Measurements from ENCODE around the gene RNF10. TPM values are rescaled to one million over a fixed set of nuclear protein-coding genes. Genes with fewer than 3 reads are reported as not detected.
A peak's percentile ranks its signal among the peaks of the same experiment; 100 is the strongest.

The RNF10 gene
- total RNA-seq, 6 experiments from 2014 or later = 145 to 203 (median 158) TPM

DNA sequence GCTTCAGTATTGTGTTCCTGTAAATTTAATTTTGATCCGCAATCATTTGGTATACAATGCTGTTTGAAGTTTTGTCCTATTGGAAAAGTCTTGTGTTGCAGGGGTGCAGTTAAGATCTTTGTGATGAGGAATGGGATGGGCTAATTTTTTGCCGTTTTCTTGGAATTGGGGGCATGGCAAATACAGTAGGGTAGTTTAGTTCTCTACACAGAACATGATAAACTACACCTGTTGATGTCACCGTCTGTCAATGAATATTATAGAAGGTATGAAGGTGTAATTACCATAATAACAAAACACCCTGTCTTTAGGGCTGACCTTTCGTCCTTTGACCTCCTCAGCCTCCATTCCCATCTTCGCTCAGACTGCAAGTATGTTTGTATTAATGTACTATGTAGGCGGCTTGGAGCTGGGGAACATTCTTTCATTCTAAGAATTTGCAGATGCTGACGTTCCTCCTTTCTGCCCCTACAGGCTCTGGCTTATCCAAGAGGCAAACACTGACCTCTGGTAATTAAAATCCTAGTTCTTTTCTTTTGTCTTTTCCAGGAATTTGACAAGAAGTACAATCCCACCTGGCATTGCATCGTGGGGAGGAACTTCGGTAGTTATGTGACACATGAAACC lies 36.5 kb upstream of the RNF10 start:
- H3K9me3 Mint-ChIP-seq = no peaks in the 10 kb centered on the region
- TF ChIP-seq, protein P1, sequence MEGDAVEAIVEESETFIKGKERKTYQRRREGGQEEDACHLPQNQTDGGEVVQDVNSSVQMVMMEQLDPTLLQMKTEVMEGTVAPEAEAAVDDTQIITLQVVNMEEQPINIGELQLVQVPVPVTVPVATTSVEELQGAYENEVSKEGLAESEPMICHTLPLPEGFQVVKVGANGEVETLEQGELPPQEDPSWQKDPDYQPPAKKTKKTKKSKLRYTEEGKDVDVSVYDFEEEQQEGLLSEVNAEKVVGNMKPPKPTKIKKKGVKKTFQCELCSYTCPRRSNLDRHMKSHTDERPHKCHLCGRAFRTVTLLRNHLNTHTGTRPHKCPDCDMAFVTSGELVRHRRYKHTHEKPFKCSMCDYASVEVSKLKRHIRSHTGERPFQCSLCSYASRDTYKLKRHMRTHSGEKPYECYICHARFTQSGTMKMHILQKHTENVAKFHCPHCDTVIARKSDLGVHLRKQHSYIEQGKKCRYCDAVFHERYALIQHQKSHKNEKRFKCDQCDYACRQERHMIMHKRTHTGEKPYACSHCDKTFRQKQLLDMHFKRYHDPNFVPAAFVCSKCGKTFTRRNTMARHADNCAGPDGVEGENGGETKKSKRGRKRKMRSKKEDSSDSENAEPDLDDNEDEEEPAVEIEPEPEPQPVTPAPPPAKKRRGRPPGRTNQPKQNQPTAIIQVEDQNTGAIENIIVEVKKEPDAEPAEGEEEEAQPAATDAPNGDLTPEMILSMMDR (IDR thresholded peaks at IDR 0.05) = no peak
- DNase-seq = peak; percentile 5
- H3K36me3 Mint-ChIP-seq (ENCODE audit: low read depth) = peaks cover 32% of the 10 kb centered on the region
- peak overlapping the region; percentile 89 for H3K4me3 Mint-ChIP-seq
- H3K27me3 Mint-ChIP-seq (ENCODE audit: insufficient read depth) = peaks cover 2% of the 10 kb centered on the region; the same call in 1 of the 2 replicates
- peaks cover 37% of the 10 kb centered on the region for H3K4me1 Mint-ChIP-seq (ENCODE audit: low read depth)
- H3K27ac Mint-ChIP-seq = peak overlapping the region; percentile 75

DNA sequence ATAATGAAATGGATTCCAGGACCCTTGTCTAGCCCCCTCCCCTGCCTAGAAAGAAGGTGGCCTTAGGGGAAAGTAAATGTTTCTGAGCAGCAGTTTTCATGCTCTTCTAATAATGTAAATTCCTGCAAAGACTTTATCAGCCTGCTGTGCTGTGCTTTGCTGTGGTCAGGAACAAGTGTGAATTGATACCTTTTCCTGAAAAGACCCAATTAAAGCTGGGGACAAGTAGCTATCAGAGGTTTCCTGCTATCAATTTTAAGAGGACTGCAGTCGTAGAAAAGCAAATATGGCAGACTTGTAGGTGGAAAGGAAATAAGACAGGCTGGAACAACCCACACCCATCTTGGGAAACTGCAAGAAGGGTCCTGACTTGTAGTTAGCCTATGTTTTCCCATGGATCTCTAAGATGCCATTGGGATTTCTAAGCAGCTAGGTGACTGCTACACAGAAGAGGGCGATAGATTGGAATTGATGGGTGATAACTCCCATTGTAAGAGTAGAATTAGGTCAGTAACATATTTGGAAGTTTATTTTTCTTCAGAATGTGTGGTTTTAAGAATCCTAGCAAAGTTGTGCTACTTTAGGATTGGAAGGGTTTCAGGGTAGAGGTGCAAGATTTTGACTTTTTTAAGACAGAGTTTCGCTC lies 35.2 kb upstream of the RNF10 start:
- H3K4me3 Mint-ChIP-seq = peak overlapping the region; percentile 1; the same call in 1 of the 2 replicates
- peaks cover 2% of the 10 kb centered on the region; the same call in 1 of the 2 replicates for H3K27me3 Mint-ChIP-seq (ENCODE audit: insufficient read depth)
- peaks cover 37% of the 10 kb centered on the region for H3K4me1 Mint-ChIP-seq (ENCODE audit: low read depth)
- H3K36me3 Mint-ChIP-seq (ENCODE audit: low read depth) = peaks cover 37% of the 10 kb centered on the region
- DNase-seq = no peak
- no peak overlapping the region for H3K27ac Mint-ChIP-seq
- TF ChIP-seq, protein P1 (IDR thresholded peaks at IDR 0.05) = no peak
- no peaks in the 10 kb centered on the region for H3K9me3 Mint-ChIP-seq

DNA sequence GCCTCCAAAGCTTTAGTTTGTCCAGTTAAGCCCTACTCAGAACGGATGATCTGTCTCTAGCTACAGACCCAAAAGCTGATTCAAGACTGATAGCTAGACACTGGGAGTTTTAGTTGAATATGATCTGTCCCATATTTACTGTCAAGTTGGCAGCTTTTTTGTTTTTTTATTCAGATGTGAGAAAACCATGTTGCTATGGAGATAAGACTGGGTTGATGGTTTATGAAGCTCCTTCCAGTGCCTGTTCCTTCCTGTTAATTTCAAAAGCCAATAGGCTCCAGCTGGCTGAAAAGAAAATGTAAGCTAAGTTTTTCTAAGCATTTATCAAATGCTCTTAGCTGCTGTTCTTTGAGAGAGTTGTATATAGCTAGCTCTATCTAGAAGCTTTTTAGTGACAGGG lies 33.6 kb upstream of the RNF10 start:
- H3K27me3 Mint-ChIP-seq (ENCODE audit: insufficient read depth) = 0 out of 2 replicates have a peak, but pooled peaks cover 2% of the 10 kb centered on the region
- H3K36me3 Mint-ChIP-seq (ENCODE audit: low read depth) = peaks cover 37% of the 10 kb centered on the region
- H3K4me1 Mint-ChIP-seq (ENCODE audit: low read depth) = peaks cover 28% of the 10 kb centered on the region
- no peaks in the 10 kb centered on the region for H3K9me3 Mint-ChIP-seq
- peak; percentile 20 for DNase-seq
- TF ChIP-seq, protein P1 (IDR thresholded peaks at IDR 0.05) = no peak
- H3K4me3 Mint-ChIP-seq = no peak overlapping the region
- peak overlapping the region; percentile 63 for H3K27ac Mint-ChIP-seq

DNA sequence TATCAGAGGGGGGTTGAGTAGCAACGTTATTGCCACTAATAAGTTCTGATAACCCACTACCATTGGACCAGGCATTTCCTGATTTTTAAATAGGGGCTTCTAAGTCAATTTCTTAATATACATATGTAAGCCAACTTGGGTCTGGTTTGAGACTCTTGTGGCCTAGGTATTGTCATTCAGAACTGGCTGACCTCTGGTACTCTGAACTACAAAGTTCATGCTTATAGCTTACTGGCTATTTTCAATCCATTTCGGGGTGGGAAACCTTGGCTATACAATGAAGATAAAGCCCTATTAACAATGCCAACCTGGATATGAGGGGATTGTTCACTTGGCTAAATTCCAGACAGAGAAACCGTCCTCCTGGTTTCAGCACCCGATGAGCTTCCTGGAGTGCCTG lies 29.6 kb upstream of the RNF10 start:
- no peaks in the 10 kb centered on the region for H3K9me3 Mint-ChIP-seq
- H3K4me3 Mint-ChIP-seq = no peak overlapping the region
- no peak for DNase-seq
- H3K36me3 Mint-ChIP-seq (ENCODE audit: low read depth) = peaks cover 20% of the 10 kb centered on the region
- no peak overlapping the region for H3K27ac Mint-ChIP-seq
- TF ChIP-seq, protein P1 (IDR thresholded peaks at IDR 0.05) = no peak
- peaks cover 7% of the 10 kb centered on the region for H3K4me1 Mint-ChIP-seq (ENCODE audit: low read depth)
- 0 out of 2 replicates have a peak, but pooled peaks cover 2% of the 10 kb centered on the region for H3K27me3 Mint-ChIP-seq (ENCODE audit: insufficient read depth)

DNA sequence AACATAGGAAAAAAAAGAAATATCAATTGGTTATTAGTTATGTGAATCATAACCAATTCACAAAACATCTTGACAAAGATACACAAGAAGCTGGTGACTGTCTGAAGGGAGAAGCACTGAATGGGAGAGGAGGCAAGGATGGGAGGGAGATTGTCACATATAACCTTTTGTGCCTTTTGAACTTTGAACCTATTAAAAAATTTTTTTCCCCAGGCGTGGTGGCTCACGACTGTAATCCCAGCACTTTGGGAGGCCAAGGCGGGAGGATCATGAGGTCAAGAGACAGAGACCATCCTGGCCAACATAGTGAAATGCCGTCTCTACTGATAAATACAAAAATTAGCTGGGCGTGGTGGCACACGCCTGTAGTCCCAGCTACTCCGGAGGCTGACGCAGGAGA lies 25.6 kb upstream of the RNF10 start:
- H3K27me3 Mint-ChIP-seq (ENCODE audit: insufficient read depth) = no peaks in the 10 kb centered on the region
- H3K4me3 Mint-ChIP-seq = no peak overlapping the region
- H3K9me3 Mint-ChIP-seq = no peaks in the 10 kb centered on the region
- H3K4me1 Mint-ChIP-seq (ENCODE audit: low read depth) = no peaks in the 10 kb centered on the region
- TF ChIP-seq, protein P1 (IDR thresholded peaks at IDR 0.05) = no peak
- peaks cover 17% of the 10 kb centered on the region for H3K36me3 Mint-ChIP-seq (ENCODE audit: low read depth)
- no peak overlapping the region for H3K27ac Mint-ChIP-seq
- no peak for DNase-seq

Data from HFFc6 (cell line).